ENCODE measurements around the gene LRRN4.
"Not testable (repeated sequence)": the region's sequence is repeated elsewhere in the genome, so short reads cannot be mapped to it uniquely, and the experiment has no call there.

LRRN4 gene

DNA sequence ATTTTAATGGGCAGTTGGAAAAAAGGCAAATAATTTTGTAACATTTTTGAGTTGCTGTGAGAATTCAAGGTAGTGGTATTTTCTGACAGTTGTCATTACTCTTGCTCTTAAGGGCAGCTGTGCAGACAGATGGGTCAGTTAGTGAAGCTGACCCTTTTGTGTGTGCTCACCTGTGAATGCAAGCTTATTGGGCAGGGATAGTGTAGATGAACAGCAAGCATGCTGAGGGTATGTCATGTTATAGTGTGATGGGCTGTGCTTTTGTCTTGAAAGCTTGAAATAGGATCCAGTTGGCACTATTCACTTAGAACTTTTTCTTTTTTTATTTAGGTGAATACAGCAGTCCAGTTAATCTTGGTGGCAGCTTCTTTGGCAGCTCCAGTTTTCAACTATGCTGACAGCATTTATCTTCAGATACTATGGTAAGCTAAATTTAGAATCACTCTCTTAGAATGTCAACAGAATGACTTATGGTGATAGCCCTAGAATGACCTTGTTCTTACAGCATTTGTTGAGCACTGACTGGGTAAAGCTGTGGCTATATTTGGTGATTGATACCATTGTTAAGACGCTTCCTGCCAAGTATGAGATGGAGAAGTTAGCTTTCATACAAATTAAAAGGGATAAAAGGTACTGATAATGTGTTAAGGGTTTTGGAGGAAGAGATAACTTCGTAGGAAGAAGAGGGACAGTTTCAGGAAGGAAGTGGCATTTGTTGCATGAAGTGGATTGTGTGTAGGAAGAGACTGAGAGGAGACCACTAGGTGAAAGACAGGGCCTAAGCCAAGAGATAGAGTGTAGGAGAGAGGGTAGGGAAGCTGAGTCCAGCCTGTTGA lies 19.5 kb downstream of the LRRN4 start:
- H3K4me3 ChIP-seq (ENCODE audit: low read length): no peak overlapping the region
- DNase-seq (ENCODE audit: low read depth): no peak
- TF ChIP-seq, protein P1, sequence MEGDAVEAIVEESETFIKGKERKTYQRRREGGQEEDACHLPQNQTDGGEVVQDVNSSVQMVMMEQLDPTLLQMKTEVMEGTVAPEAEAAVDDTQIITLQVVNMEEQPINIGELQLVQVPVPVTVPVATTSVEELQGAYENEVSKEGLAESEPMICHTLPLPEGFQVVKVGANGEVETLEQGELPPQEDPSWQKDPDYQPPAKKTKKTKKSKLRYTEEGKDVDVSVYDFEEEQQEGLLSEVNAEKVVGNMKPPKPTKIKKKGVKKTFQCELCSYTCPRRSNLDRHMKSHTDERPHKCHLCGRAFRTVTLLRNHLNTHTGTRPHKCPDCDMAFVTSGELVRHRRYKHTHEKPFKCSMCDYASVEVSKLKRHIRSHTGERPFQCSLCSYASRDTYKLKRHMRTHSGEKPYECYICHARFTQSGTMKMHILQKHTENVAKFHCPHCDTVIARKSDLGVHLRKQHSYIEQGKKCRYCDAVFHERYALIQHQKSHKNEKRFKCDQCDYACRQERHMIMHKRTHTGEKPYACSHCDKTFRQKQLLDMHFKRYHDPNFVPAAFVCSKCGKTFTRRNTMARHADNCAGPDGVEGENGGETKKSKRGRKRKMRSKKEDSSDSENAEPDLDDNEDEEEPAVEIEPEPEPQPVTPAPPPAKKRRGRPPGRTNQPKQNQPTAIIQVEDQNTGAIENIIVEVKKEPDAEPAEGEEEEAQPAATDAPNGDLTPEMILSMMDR (conservative IDR thresholded peaks at IDR 0.05; ENCODE audit: low read depth, low read length): no peak

DNA sequence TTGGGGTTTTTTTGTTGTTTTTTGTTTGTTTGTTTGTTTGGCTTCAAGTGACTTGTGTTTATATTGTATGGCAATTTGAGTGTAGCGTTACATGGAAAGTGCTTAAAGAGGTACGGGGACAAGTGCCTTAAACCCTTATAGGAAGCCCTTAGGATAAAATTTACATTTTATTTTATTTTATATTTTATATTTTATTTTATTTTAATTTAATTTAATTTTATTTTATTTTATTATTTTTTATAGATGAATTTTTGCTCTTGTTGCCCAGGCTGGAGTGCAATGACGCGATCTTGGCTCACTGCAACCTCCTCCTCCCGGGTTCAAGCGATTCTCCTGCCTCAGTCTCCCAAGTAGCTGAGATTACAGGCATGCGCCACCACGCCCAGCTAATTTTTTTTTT lies 21.0 kb downstream of the LRRN4 start:
- not testable (repeated sequence) for DNase-seq (ENCODE audit: low read depth); H3K4me3 ChIP-seq (ENCODE audit: low read length)

GRCh38 chr20:6030453-6031080 lies 23.3 kb downstream of the LRRN4 start:
- no peak overlapping the region for H3K4me3 ChIP-seq (ENCODE audit: low read length)
- TF ChIP-seq, protein P1 (conservative IDR thresholded peaks at IDR 0.05; ENCODE audit: low read depth, low read length): no peak
- no peak for DNase-seq (ENCODE audit: low read depth)

GRCh38 chr20:6029538-6029937 lies 24.3 kb downstream of the LRRN4 start:
- no peak overlapping the region for H3K4me3 ChIP-seq (ENCODE audit: low read length)
- TF ChIP-seq, protein P1 (conservative IDR thresholded peaks at IDR 0.05; ENCODE audit: low read depth, low read length): no peak
- DNase-seq (ENCODE audit: low read depth): no peak

DNA sequence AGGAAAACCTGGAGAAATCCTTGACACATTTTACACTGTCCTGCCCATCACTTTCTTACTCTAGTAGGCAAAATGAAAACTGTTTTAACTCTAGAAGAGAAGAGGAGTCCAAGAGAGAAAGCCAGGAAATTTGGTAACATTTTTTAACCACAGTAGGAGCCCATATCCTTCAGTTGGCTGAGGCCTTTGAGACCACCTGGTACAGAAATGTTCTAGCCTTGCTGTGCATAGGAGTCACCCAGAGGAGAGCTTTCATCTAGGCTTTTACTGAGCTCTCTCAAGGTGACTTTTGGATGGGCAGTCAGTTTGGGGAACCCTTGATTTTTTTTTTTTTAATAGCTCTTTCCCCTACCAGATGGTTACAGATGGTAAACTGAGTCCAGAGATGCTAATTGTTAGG lies 25.0 kb downstream of the LRRN4 start:
- no peak for DNase-seq (ENCODE audit: low read depth)
- H3K4me3 ChIP-seq (ENCODE audit: low read length): no peak overlapping the region
- TF ChIP-seq, protein P1 (conservative IDR thresholded peaks at IDR 0.05; ENCODE audit: low read depth, low read length): no peak

GRCh38 chr20:6026051-6026450 lies 27.8 kb downstream of the LRRN4 start:
- no peak for DNase-seq (ENCODE audit: low read depth)
- TF ChIP-seq, protein P1 (conservative IDR thresholded peaks at IDR 0.05; ENCODE audit: low read depth, low read length): no peak
- H3K4me3 ChIP-seq (ENCODE audit: low read length): no peak overlapping the region

- no peak overlapping the region for H3K4me3 ChIP-seq (ENCODE audit: low read length)
- TF ChIP-seq, protein P1 (conservative IDR thresholded peaks at IDR 0.05; ENCODE audit: low read depth, low read length): no peak
- DNase-seq (ENCODE audit: low read depth): no peak
These were observed 29.1 kb downstream of the LRRN4 start for GRCh38 chr20:6024768-6025167.
